ENCODE results near the gene CCDC14.
A peak's percentile ranks its signal among the peaks of the same experiment; 100 is the strongest.
"Not testable (repeated sequence)": the region's sequence is repeated elsewhere in the genome, so short reads cannot be mapped to it uniquely, and the experiment has no call there.

Gene CCDC14, protein sequence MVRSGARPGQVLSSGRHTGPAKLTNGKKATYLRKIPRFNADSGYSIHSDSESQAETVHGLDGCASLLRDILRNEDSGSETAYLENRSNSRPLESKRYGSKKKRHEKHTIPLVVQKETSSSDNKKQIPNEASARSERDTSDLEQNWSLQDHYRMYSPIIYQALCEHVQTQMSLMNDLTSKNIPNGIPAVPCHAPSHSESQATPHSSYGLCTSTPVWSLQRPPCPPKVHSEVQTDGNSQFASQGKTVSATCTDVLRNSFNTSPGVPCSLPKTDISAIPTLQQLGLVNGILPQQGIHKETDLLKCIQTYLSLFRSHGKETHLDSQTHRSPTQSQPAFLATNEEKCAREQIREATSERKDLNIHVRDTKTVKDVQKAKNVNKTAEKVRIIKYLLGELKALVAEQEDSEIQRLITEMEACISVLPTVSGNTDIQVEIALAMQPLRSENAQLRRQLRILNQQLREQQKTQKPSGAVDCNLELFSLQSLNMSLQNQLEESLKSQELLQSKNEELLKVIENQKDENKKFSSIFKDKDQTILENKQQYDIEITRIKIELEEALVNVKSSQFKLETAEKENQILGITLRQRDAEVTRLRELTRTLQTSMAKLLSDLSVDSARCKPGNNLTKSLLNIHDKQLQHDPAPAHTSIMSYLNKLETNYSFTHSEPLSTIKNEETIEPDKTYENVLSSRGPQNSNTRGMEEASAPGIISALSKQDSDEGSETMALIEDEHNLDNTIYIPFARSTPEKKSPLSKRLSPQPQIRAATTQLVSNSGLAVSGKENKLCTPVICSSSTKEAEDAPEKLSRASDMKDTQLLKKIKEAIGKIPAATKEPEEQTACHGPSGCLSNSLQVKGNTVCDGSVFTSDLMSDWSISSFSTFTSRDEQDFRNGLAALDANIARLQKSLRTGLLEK

DNA sequence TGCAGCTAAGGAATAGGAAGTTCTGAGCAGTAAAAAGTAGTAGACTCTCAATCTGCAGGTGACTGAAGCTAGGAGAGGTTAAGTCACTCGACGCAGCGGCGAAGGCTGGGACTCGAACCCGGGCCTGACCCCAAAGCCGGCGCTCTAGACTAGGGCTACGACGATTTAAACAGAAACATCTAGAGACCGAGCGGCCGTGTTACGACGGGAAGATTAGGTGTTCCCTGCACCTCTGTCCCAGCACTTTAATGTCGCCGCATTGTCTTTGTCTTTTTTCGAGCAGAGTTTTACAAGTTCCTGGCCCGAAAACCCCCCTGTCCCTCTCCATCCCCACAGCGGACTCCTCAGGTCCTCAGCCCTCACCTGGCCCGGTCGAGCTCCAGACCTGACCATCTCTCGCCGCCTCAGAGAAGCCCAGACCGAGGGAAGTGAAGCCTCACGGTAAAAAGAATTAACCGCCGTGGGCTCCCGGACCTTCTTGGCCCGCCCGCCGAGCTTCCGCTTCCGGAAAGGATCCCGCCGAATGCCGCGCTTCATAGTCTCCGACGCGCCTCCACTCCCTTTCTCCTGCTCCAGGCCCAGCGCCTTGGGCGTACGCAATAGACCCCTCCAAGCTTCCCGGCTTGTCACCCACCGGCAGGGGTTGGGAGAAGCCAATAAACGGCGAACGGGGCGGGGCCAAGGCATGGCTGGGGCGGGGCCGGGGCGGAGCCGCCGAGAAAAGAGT is at the start of gene CCDC14:
Gene CCDC14 (minus strand): TSS at position 449 of the 727 bp plus-strand sequence. CDS start 56 bp downstream, at position 393.
- DNase-seq (ENCODE audit: low read depth in 2 of 2), result peak; percentile 71 to 73

DNA sequence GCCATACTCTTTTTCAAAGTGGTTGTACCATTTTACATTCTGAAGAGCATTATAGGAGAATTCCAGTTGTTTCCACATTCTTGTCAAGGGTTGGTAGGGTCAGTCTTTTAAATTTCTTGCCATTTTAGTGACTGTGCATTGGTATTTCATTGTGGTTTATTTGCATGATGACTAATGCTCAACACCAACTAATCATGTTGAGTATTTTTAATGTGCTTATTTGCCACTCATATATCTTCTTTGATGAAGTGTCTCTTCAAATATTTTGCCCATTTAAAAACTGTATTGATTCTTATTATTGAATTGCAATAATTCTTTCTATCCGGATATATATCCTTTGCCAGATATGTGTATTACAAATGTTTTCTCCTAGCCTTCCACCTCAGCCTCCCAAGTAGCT is 47.3 kb upstream of the CCDC14 start:
- DNase-seq (ENCODE audit: low read depth in 2 of 2), result not testable (repeated sequence)

DNA sequence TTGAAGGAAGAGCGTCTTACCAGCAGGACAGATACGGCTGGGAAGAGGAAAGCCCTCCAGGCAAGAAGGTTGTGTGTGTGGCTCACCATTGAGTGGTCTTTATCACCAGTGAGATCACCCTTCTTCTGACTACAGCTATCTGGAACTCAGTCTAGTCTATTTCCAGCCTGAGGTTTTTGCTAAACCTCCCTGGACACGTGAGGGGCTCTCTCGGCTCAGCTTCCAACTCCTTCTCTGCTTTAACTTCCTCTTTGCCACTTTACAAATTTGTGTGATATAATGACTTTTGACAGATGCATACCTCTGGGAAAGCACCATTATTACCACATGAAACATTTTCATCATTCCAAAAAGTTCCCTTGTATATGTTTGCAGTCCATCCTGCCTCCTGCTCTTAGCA is 46.2 kb upstream of the CCDC14 start:
- no peak for DNase-seq (ENCODE audit: low read depth in 2 of 2)

DNA sequence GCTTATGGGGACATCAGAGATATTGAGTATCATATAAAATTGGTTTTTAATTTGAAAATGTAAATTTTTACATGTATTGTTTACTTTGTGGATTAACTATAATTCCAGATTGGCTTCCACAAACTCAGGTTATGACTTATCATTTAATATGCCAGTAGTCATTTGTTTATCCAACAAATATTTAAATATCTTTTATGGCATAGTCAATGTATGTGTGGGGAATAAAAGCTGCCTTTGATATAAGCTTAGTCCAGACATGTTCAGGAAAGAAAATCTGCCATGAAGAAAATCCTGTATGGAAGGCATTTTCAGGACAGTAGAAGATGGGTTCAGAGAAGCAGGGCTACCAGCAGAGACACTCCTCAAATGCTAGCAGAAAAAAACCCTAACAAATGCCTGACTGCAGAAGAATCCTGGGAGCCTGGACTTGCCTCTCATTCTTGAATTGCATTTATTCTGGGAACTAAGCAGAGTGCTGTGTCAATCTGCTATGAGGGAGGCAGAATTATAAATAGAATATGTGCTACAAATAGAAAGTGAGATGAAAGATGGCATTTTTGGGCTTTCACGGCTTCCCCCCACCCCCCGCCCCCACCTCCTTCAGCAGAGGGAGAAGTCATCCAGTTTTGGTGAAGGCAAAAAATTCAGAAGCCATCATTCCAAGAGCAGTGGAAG is 41.5 kb upstream of the CCDC14 start:
- not testable (repeated sequence) for DNase-seq (ENCODE audit: low read depth in 2 of 2)

DNA sequence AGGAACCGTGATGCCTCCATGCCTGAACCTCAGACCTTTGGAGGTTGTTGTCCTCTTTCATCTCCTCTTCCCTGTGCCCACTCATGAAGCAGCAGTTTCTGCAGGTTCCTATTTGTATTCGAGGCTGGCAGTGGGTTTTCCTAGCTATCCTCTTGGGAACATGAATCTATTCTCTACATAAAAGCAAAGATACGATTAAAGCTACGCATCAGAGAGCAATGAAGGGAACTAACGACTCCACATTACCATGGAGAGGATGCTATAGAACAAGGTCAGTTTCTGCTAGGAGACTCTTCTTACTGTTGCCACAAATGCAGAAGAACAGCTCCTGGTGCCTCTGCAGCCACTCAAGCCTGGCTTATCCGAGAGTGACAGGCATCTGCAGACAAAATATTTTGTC is 40.3 kb upstream of the CCDC14 start:
- DNase-seq (ENCODE audit: low read depth in 2 of 2), result not testable (repeated sequence)

DNA sequence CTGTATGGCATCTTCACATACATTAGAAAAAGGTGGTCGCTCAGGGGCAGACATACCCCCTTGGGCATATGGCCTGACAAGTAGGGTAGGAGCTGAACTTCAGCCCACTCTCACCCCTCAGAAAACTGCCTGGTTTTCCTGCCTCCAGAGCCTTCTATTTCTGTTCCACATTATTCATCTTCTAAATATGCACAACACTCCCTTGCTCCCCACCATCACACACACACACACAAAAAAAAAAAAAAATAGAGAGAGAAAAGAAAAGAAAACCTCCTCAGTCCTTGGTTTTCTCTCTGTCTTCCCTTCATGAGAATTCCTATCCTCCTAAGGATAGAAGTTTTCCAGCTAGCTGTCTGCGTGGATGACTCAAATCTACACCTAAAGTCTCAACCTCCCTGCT is 36.5 kb upstream of the CCDC14 start:
- DNase-seq (ENCODE audit: low read depth in 2 of 2), result no peak

DNA sequence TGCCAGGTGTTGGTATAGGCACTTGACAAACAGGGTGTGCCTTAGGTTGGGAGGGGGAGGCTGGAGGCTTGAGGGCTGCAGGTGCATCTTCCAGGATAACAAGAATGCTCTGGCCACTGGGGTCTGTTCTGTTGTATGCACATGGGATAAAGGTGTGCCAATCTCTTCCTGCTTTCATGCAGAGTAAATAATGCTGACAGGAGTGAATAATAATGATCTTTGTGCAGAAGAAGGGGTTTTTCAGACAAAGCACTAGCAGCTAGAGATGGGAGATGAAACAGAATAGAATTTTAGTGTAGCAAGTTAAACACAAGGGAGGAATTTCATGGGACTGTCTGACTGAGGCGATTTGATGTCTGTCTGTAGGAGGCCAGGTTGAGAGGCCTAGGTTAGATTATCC is 32.8 kb upstream of the CCDC14 start:
- no peak for DNase-seq (ENCODE audit: low read depth in 2 of 2)

DNA sequence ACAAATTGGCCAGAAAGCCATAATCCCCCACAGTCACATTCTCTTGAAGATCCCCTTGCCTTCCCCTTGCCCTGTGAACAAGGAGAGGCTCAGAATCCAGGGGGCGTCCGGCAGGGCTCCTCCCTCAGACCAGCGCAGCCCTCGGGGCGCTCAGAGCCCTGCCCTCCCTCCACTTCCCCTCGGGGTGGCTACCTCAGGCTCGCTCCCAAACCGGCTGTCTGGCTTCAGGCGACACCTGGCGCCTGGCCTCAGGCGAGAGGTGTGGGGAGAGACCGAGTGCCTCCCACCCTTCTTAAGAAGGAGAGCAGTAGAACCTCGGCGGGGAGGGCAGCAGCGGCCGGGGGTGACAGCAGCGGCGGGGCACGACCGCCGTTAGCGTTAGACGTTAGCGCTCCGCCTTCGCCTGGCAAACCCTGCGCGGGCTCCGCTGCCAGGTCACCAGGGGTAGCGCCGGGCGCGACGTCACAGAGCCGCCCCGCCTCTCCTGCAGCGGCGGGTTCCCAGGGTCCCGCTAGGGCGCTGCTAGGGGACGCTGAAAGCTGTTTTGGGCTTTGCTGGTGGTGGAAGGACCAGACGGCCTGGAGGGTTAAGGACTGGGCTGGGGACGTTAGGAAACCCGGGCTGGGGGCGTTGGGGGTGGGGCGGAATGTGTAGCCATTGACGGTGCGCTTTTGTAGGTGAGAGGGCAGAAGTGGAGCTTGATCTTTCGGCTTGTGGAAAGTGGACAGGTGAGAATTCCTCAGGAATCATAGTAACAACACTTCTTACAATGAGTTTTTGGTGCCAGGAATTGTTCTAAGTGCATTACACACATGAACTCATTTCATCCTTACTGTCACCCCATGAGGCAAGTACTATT is 30.9 kb upstream of the CCDC14 start, which contains the start of gene ROPN1:
Gene ROPN1 (minus strand): TSS at position 395 of the 859 bp plus-strand sequence. CDS start 11,643 bp downstream, outside the sequence.
- not testable (repeated sequence) for DNase-seq (ENCODE audit: low read depth in 2 of 2)

DNA sequence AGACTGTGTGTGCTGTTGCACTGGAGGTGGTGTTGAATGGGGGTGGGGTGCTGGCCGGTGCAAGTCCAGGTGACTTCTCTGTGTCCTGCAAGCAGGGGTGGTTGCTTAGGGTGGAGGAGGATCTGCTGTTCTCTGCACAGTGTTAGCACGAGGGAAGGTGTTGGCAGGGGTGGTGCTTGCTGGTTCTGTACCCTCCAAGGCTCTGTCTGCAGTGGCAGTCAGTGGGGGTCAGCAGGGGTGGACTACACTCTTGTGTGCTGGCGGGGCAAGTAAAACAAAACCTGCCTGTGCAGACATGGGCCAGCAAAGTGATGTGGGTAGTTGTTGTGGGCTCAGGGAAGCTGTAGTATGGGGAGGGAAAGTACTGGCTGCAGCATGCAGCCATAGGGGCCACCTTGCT is 25.4 kb upstream of the CCDC14 start:
- no peak for DNase-seq (ENCODE audit: low read depth in 2 of 2)

DNA sequence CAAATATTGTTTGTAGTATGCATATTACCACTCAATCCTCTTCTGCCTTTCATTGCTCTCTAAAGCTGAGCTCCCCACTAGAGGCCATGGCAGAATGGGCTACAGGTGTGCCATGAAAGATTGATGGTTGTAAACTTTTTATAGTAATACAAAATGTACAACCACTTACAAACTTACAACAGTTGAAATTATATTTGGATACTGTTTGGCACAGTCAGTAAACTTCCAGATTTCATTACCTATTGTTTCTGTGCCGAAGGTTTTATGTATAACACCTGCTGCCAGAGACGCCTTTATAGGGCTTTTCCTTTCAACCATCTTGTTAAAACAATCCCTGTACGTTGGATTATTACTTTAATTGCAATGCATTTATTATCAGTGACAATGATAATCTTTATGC is 23.9 kb upstream of the CCDC14 start:
- no peak for DNase-seq (ENCODE audit: low read depth in 2 of 2)

DNA sequence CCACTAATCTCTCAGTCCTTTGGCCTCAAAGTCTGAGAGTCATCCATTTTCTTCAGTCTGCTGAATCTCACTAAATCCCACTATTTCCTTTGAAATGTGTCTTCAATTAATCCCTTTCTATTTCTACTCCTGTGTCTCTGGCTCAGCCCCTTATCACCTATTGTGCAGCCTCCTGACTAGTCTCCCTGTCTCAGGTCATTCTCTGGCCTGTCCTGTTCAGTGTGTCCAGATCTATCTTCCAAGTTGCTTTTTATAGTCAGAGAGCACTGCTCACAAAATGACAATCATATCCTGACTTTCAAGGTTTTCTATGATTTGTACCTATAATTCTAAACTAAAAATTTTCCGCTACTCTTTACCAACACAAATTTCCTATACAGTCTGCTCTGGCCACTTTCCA is 23.3 kb upstream of the CCDC14 start:
- no peak for DNase-seq (ENCODE audit: low read depth in 2 of 2)

DNA sequence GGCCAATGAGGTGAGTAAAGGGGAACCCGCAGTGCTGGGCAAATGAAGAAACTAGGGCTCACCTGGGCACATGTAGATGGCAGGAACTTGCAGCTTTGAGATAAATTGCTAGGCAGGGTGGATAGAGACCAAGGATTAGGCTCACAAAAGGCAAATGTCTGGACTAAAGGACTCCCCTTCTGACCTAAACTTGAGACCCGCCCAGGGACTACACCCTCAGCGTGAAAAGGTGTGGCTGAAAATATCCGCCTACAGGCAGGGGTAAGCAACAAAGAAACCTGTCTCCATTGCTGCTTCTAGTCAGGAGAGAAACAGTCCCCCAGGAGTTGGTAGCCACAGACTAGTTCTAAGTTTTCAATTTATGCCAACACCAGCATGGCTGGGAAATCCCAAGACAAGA is 20.3 kb upstream of the CCDC14 start:
- not testable (repeated sequence) for DNase-seq (ENCODE audit: low read depth in 2 of 2)

DNA sequence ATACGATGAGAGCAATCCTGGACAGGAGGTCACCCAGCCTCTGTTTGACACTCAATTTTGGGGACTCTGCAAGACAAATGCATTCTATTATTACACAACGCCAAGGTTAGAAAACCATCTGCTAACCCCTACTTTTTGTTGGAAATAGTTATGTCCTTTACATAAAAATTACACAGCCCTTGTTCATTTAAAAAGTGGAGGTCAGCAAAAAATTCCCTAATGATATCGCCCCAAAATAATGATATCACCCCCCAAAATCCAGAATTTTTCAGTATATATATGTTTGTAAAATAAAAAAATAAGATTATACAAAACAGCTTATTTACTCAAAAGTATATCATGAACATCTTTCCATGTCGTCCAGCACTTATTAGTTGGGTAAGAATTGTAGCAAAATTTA is 19.5 kb upstream of the CCDC14 start:
- no peak for DNase-seq (ENCODE audit: low read depth in 2 of 2)

DNA sequence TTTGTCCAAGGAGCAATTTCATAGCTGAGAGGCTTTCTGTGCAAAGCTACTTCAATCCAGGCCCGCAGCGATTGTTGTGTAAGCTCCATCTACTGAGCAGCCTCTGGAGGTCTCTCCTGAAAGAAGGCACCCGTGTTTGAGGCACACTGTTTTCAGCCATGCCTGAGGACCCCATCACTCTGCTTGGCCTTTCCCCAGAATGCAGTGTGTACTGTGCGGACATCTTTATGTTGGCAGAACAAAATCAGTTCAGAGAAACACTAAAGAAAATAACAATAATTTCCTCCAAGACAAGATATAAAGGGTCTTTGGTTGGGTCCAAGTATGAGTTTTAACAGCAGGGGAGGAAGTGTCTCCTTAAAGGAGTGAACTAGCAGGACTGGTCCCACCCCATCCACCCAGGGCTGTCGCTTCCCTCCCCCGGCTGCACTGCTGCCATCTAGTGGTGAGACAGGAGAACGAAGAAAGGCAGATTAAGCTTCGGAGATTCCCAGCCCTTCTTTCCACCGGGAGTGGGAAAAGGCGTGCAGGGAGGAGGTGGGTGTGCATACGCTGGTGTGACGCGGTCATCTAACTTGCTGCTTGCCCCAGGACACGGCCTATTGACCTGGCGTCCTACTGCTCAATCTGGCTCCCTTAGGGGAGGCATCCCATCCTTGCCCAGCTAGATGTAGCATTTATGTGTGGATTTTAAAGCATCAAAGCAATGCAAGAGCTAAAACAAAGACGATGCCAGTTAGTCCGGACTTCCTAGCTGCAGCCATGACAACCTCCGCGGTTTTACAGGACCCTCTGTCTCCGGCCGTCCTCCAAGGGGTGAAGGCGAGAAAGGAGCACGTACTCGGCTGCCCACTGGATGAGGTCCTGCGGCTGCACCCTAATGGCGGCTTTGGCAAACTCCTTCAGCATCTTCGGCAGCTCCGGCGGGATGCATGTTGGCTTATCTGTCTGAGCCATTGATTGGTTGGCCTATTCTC is 18.8 kb upstream of the CCDC14 start:
- peak in 1 of 2 donors; percentile 4 for DNase-seq (ENCODE audit: low read depth in 2 of 2)

DNA sequence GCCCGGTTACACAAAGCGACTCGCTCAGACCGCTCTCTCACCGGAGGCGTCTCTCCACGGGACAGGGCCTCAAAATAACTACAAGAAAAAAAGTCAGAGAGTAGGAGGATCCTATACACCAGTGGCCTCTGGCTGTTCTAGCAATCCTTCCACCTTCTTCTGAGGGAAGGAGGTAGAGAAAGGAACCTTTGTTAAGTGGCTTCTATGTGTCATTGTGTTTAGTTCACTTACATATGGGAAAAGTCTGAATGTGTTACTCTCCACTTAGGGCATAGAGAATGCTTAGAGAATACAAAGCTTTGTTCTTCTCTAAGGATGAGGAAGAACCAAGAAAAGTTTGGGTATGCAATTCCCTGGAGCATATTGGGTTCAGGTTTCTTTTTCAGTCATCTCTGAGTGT is 15.9 kb upstream of the CCDC14 start:
- not testable (repeated sequence) for DNase-seq (ENCODE audit: low read depth in 2 of 2)

DNA sequence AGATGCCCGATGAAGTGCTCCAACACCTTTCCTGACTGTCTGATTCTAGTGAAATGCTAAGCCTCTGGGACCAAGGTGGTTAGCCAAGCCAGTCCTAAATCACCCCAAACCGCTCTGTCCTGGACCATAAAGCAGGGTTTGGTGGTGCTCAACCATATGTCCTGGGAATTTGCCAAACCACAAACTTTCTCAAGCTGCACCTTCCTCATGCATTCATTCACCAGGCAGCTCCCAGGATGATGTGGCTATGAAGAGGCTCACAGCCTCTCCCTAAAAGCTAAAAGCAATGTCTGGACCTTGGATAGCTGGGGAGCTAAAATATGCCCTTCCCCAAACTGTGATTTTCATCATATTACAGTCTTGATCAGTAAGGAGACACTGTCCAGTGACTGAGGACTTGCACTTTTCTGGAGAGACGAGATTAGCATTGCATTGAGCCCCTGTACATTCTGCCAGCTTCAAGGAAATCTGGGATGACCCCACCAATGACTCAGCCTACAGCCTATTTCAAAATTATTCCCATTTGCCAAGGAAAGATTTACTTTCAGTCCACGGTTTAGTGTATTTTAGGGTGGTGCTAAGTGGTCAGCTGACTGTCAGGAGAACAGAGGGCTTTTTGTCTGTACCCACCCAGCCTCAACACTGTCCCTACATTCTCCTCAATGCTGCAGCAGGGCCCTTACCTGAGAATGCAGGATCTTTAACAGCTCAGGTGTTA is 15.3 kb upstream of the CCDC14 start:
- not testable (repeated sequence) for DNase-seq (ENCODE audit: low read depth in 2 of 2)

DNA sequence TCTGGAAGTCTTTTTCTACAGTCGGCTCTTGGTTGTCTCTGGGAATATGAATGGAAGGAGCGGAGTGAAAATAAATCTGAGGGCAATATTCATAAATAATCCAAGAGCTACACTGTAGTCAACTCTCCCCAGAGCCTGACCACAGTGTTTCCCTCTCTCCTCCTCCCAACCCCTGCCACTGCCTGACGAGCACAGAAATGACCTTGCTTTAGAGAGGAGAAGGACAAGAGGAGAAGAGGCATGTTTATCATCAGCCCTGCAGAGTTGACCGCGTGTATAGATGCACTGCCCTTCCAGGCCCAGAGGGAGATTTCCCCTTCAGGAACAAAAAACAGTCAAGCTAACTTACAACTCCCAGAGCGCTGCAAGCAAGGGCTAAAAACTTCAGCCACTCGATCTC is 14.0 kb upstream of the CCDC14 start:
- DNase-seq (ENCODE audit: low read depth in 2 of 2), result not testable (repeated sequence)

DNA sequence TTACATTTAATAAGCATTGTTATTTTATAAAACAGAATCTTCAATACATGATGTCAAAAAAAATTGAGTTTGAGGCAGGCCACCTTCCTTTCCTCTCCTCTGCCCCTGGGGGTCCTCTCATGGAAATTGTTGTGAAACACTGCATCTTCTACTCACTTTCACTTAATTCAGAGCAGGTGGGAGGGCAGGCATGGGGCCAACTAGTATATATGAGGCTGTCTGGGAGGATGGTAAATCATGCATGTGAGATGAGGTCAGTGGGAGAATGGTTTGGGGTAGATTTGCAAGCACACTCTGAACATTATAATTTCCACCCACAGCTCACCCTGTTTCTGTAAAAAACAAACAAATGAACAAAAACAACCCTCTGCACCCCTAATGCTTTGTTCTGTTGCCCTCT is 10.4 kb upstream of the CCDC14 start:
- DNase-seq (ENCODE audit: low read depth in 2 of 2), result no peak
